ENCODE results near the gene PIANP.
A peak's percentile ranks its signal among the peaks of the same experiment; 100 is the strongest.

The PIANP gene

DNA sequence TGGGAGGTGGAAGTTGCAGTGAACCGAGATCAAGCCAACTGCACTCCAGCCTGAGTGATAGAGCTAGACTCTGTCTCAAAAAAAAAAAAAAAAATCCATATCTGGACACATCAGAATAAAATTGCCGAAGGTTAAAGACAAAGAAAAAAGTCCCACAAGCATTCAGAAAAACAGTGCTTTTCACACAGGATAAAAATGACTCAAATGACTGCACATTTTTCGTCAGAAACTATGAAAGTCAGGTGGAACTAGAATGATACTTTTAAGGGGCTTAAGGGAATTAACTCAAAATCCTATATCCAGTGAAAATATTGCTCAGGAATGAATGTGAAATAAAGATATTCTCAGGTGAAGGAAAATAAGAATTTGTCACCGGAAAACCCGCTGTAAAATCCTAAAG, 36.1 kb upstream of the PIANP start:
- no peak for DNase-seq (ENCODE audit: low spot score)
- in situ Hi-C loops (cut with MboI; ENCODE audit: low sequenced_read_pairs, unreplicated experiment), result no loop called here
- TF ChIP-seq, protein P1, sequence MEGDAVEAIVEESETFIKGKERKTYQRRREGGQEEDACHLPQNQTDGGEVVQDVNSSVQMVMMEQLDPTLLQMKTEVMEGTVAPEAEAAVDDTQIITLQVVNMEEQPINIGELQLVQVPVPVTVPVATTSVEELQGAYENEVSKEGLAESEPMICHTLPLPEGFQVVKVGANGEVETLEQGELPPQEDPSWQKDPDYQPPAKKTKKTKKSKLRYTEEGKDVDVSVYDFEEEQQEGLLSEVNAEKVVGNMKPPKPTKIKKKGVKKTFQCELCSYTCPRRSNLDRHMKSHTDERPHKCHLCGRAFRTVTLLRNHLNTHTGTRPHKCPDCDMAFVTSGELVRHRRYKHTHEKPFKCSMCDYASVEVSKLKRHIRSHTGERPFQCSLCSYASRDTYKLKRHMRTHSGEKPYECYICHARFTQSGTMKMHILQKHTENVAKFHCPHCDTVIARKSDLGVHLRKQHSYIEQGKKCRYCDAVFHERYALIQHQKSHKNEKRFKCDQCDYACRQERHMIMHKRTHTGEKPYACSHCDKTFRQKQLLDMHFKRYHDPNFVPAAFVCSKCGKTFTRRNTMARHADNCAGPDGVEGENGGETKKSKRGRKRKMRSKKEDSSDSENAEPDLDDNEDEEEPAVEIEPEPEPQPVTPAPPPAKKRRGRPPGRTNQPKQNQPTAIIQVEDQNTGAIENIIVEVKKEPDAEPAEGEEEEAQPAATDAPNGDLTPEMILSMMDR (IDR thresholded peaks at IDR 0.05; ENCODE audit: borderline replicate concordance, control extremely low read depth, extremely low read depth, insufficient read depth, missing control alignments), result no peak

DNA sequence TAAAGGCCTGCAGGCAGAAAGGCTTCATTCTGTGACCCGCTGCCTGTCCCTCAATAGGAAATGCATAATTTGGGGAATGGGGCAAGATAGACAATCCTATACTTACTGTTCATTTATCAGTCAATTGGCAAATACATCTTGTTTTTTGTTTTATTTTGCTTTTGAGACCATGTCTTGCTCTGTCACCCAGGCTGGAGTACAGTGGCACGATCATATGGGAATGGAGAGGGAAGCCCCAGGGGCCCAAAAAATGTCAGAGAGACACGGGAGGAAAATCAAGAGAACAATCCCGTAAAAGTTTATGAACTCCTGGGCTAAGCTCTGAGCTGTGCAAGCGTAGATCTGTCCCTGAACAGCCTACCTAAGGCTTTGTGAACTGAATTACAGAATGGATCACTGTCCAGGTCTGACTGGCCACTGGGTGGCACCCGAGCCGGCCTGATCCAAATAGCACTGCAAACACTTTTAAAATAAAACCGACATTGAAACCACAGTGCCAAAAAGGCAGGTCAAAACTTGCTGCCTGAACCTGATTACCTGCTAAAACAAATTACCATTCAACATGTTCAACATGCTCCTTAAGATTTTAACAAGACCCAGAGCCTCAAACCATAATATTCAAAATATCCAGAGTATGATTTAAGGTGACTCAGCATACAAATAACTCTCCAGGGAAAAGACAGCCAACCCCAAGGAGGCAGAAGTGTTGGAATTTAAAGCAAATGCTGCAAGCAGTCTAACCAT, 35.0 kb upstream of the PIANP start:
- TF ChIP-seq, protein P1 (IDR thresholded peaks at IDR 0.05; ENCODE audit: borderline replicate concordance, control extremely low read depth, extremely low read depth, insufficient read depth, missing control alignments), result peak; percentile 74
- DNase-seq (ENCODE audit: low spot score), result peak; percentile 70
- in situ Hi-C loops (cut with MboI; ENCODE audit: low sequenced_read_pairs, unreplicated experiment), result no loop called here

DNA sequence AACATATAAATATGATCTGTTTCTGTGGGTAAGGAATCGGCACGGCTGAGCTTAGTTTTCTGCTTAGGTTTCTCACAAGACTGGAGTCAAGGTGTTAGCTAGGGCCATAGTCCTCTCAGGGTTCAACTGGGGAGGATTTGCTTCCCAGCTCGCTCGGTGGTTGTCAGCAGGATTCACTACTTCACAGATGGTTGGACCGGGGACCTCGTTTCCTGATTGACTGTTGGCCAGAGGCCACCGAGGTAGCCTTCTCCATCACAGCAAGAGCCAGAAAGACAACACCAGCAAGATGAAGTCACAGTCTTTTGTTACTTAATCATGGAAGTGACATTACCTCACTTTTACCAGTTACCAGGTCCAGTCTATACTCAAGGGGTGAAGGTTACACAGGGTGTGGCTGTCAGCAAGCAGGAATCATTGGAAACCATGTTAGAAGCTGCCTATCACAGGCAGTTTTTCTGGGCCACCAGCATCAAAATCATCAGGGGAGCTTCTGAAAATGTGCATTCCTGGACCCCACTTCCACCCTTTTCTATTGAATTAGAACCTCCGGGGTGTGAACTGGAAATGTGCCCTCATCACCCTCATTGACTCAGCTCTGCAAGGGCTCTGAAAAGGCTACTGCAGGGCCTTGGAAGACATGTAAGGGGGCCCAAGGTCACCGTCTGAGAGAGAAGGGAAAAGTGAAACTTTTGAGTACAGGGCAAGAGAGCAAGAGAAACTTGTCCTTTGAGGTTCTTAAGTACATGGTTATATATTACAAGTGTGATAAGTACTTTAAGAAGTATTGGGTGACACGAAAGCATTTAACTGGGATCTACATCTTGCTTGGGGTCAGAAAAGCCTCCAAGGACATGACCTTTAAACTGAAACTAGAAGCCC, 34.1 kb upstream of the PIANP start:
- TF ChIP-seq, protein P1 (IDR thresholded peaks at IDR 0.05; ENCODE audit: borderline replicate concordance, control extremely low read depth, extremely low read depth, insufficient read depth, missing control alignments), result no peak
- in situ Hi-C loops (cut with MboI; ENCODE audit: low sequenced_read_pairs, unreplicated experiment), result no loop called here
- no peak for DNase-seq (ENCODE audit: low spot score)

DNA sequence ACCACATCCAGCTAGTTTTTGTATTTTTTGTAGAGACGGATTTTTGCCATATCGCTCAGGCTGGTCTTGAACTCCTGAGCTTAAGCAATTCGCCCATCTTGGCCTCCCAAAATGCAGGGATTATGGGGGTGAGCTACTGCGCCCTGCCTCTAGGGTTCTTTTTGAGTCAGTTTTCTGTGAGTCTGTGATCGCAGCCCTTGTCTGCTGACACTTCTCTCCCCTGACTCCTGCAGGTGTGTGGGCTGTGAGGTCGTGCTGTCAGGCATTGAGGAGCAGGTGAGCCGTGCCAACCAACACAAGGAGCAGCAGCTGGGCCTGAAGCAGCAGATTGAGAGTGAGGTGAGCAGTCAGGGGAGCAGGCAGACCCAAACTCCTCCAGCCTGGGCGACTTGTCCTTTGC, 29.6 kb upstream of the PIANP start:
- DNase-seq (ENCODE audit: low spot score), result no peak
- in situ Hi-C loops (cut with MboI; ENCODE audit: low sequenced_read_pairs, unreplicated experiment), result no loop called here
- TF ChIP-seq, protein P1 (IDR thresholded peaks at IDR 0.05; ENCODE audit: borderline replicate concordance, control extremely low read depth, extremely low read depth, insufficient read depth, missing control alignments), result no peak

DNA sequence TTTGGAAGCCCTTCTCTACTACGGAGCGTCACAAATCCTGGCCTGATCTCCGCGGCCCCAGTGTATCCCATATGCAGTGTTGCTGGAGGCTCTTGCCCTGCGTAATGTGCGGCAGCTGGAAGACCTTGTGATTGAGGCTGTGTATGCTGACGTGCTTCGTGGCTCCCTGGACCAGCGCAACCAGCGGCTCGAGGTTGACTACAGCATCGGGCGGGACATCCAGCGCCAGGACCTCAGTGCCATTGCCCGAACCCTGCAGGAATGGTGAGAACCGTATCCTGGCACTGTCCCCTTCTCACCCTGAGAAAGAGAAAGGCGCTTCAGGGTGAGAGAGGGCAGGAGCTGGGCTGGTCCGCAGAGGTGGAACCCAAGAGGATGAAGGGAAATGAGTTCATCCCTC, 28.6 kb upstream of the PIANP start:
- DNase-seq (ENCODE audit: low spot score), result no peak
- in situ Hi-C loops (cut with MboI; ENCODE audit: low sequenced_read_pairs, unreplicated experiment), result no loop called here
- TF ChIP-seq, protein P1 (IDR thresholded peaks at IDR 0.05; ENCODE audit: borderline replicate concordance, control extremely low read depth, extremely low read depth, insufficient read depth, missing control alignments), result no peak

DNA sequence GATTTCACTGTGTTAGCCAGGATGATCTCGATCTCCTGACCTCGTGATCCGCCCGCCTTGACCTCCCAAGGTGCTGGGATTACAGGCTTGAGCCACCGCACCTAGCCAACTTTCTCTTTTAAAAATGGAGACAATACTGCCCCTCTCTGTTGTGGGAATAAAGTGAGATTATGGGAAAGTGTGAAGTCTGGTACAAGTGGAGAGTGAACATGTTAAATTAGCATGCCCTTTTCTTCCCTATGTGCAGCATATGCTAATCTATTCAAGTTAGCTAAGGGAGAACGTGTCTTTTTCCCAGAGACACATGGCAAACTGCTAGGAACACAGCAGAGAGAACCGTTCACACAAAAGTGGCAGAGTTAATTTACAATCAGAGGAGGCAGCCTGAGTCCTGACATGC, 24.7 kb upstream of the PIANP start:
- in situ Hi-C loops (cut with MboI; ENCODE audit: low sequenced_read_pairs, unreplicated experiment), result no loop called here
- no peak for DNase-seq (ENCODE audit: low spot score)
- TF ChIP-seq, protein P1 (IDR thresholded peaks at IDR 0.05; ENCODE audit: borderline replicate concordance, control extremely low read depth, extremely low read depth, insufficient read depth, missing control alignments), result no peak
